GM12801 (cell line): ENCODE measurements around the gene COBLL1.

Source experiments
- TF ChIP-seq, protein P1 (sequence below): IDR thresholded peaks from one replicate; pipeline ENCODE4 v1.5.1; 2011; ENCODE audit warnings: control low read depth; ENCODE audit not compliant: insufficient read length; ENCODE audit errors: extremely low read depth

Gene COBLL1

DNA sequence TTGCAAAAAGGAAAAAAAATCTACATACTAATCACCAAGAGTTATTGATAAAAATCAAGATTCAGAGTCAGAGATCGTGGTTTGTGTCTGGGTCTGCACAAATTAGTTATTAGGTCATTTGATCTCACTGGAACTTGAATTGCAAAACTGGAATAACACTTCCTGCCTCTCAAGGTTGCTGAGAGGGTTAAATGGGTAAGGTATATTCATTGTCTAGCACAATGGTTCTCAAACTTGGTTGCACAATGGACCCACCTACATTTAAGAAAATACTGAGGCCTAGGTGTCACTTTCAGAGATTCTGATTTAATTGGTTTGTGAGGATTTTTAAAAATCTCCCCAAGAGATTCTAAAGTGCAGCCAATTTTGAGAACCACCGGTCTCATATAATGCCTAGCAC lies 84.8 kb downstream of the COBLL1 start:
- TF ChIP-seq, protein P1, sequence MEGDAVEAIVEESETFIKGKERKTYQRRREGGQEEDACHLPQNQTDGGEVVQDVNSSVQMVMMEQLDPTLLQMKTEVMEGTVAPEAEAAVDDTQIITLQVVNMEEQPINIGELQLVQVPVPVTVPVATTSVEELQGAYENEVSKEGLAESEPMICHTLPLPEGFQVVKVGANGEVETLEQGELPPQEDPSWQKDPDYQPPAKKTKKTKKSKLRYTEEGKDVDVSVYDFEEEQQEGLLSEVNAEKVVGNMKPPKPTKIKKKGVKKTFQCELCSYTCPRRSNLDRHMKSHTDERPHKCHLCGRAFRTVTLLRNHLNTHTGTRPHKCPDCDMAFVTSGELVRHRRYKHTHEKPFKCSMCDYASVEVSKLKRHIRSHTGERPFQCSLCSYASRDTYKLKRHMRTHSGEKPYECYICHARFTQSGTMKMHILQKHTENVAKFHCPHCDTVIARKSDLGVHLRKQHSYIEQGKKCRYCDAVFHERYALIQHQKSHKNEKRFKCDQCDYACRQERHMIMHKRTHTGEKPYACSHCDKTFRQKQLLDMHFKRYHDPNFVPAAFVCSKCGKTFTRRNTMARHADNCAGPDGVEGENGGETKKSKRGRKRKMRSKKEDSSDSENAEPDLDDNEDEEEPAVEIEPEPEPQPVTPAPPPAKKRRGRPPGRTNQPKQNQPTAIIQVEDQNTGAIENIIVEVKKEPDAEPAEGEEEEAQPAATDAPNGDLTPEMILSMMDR = no peak

DNA sequence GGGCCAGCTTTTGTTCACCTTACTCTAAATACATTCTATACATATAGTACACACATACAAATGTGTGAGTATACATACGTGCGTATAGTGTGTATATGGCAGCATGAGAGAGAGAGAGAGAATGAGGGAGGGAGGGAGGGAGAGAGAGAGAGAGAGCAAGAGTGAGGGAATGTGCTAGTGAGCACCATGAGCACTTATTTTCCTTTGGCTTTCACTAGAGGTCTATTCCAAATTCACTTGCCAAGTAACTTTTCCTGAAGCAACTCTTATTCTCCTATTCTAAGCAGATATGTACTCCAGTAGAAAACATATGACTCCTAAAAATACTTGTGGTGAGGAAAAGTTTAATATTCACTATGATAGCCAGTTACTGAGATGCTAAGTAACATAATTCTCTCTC lies 85.7 kb downstream of the COBLL1 start:
- TF ChIP-seq, protein P1 = no peak

DNA sequence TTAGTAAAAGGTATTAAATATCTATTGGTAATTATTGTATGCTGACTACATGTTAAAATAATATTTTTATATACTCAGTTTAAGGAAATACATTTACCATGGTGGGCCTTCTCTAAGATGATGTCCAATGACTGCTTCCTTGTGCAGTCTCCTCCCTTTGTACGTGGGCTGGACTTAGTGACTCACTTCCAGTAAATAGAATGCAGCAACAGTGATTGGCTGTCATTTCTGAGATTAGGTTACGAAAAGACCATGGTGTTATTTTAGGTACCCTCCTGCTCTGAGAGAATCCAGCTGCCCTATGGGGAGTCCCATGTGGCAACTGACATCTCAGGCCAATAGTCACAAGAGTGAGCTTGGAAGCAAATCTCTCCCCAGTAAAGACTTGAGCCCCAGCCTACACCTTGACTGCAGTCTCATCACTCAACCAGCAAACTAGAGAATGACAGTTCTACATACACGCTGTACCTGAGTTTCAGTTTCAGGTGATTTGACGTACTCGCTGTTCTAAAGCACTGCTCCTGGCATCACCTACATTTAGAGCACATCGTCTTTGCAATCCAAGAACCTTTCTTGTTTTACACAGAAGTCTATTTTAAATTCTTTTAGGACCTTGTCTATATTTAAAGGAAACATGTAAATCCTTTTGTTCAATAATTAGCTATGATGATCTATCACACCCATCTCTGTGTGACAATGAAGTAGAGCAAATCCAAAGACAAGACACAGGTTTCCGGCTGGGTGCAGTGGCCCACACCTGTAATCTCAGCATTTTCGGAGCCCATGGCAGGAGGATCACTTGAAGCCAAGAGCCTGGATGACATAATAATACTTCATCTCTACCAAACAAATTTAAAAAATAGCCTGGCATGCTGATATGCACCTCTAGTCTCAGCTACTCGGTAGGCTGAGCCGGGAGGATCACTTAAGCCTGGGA lies 87.2 kb downstream of the COBLL1 start:
- TF ChIP-seq, protein P1 = no peak

DNA sequence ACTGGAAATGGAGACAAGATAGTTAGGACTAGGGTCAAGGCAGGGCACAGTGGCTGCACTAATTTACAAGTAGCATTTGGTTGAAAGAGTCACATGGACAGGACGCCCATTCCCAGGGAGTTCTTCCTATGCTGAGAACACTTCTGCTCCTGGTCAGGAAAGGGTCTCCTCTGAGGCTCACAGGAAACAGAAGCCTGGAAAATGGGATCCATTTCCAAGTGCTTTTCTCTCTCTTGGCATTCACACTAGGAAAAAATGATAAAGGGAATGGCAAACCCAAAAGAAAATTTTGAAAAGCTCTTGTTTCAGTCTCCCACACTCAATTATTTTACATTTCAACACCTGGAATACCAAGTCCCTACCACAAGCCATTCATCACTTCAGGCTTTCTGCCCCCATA lies 88.7 kb downstream of the COBLL1 start:
- TF ChIP-seq, protein P1 = no peak

DNA sequence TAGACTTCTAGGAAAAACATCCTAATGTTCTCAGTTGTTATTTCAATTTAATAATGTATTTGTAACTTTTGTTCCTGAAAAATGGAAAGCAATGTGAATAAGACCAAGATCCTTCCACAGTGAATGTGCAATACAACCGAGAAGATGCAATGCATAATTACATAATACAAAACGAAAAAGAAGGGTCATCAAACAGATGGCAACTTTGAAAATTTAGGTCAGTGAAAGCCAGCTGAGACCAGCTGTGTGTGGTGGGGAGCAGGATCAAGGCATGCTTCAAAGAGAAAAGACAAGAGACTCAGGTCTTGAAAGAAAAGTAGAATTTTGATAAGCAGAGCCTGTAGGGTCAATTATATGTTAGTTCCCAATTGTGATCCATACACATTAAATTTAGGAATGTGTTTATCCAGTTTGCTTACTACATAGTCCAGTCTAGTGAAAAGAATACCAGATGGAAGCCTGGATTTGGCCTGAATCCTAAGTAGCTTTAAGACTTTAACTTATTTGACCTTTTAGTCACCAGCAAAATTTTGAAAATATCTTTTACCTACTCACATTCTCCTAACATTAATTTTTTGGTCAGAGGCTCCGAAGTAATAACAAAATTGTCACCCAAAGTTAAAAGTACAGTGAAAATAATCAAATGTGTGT lies 93.7 kb downstream of the COBLL1 start:
- TF ChIP-seq, protein P1 = no peak

DNA sequence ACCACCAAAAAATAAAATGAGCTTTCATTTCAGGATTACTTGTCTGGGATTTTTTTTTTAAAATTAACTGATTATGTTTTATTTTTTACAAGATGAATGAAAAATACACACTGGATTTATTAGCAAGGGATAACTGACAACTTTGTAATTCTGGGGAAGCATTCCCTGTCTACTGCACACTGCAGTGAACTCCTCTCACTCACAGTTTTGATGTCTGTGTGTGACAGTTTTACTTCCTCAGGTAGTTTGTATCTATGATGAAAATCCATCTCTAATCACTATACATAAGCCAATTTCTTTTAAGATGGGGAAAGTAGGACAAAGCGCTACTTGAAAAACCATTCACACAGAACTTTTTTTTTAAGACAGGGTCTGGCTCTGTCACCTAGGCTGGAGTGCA lies 94.5 kb downstream of the COBLL1 start:
- TF ChIP-seq, protein P1 = no peak

DNA sequence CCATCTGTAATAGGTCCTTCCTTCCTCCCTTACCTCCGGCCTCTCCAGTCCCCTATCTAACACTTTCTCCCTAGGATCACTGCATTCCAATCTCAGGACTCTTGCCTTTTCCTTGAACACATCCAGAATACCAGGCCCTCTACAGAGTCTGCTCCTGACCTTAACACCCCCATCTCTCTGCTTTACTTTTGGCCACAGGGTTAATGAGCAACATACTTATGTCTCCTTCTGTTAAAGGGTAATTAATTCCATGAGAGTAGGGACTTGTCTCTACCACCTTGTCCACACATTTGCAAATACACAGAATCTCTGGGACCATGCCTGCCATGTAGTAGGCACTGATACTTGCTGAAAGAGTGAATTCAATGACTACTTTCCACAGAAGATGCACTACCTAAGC lies 94.9 kb downstream of the COBLL1 start:
- TF ChIP-seq, protein P1 = no peak
